ENCODE data around the gene LPP. TPM values are rescaled to one million over a fixed set of nuclear protein-coding genes. Genes with fewer than 3 reads are reported as not detected.

The LPP gene
- total RNA-seq, 1 donor from 2014 or later = 222 TPM

DNA sequence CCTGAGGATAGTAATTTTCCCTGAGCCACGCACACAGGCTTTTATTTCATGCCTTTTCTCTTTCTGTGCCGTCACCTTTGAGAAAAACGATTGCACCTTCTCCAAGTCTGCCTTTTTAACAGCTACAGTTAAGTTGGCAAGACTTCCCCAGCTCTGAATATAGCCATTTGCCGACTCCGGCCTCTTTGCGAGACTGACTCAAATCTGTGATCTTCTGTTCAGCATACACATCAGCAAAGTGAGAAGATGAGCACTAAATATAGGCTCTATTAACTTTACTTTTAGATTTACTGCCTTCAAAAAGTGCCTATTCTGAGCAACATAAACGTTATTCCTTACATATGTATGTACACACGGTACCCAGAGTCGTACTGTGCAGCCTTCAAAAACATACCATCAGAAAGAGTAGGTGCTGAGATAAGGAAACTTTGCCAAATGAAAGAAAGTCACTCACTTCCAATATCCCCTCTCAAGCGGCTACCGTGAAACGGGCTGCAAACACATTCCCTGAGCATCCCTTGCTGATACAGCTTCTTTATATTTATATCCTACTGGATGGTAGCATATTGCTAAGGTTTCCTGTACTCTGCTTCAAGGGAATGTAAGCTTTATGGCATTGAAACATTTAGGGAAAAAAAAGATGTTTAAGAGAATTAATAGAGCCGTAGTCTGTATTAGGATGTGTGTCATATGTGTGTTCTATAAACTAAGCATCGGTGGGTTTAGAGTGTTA, 734.5 kb downstream of the LPP start:
- Histone ChIP-seq H3K27ac (ENCODE audit: low read depth, low read length) (no peak overlapping the region), H3K9ac (ENCODE audit: low read length) (no peak overlapping the region), H3K79me2 (ENCODE audit: insufficient read depth, low read length) (no peaks in the 10 kb centered on the region), H3K36me3 (ENCODE audit: insufficient read depth, low read length) (peaks cover 11% of the 10 kb centered on the region), H3K4me3 (ENCODE audit: insufficient read depth, low read depth, low read length) (no peak overlapping the region), H4K20me1 (ENCODE audit: insufficient read depth, low read length) (no peaks in the 10 kb centered on the region), H3K27me3 (ENCODE audit: insufficient read depth, low read length) (no peaks in the 10 kb centered on the region), H2AFZ (ENCODE audit: low read depth, low read length) (no peak overlapping the region), H3K4me2 (ENCODE audit: low read length) (no peak overlapping the region), H3K9me3 (ENCODE audit: insufficient read depth, low read depth, low read length) (no peaks in the 10 kb centered on the region), H3K4me1 (ENCODE audit: insufficient read depth, low read length) (peaks cover 9% of the 10 kb centered on the region)
- DNase-seq (ENCODE audit: low read depth) = no peak
- H3K4me1 Mint-ChIP-seq (ENCODE audit: low read depth, unreplicated experiment) = peaks cover 24% of the 10 kb centered on the region
- TF ChIP-seq EZH2 (IDR thresholded peaks at IDR 0.05; ENCODE audit: insufficient read depth, low read length) = no peak
- TF ChIP-seq, protein P1, sequence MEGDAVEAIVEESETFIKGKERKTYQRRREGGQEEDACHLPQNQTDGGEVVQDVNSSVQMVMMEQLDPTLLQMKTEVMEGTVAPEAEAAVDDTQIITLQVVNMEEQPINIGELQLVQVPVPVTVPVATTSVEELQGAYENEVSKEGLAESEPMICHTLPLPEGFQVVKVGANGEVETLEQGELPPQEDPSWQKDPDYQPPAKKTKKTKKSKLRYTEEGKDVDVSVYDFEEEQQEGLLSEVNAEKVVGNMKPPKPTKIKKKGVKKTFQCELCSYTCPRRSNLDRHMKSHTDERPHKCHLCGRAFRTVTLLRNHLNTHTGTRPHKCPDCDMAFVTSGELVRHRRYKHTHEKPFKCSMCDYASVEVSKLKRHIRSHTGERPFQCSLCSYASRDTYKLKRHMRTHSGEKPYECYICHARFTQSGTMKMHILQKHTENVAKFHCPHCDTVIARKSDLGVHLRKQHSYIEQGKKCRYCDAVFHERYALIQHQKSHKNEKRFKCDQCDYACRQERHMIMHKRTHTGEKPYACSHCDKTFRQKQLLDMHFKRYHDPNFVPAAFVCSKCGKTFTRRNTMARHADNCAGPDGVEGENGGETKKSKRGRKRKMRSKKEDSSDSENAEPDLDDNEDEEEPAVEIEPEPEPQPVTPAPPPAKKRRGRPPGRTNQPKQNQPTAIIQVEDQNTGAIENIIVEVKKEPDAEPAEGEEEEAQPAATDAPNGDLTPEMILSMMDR (IDR thresholded peaks at IDR 0.05; ENCODE audit: insufficient read depth, low read depth, low read length) = no peak
- H3K27me3 Mint-ChIP-seq (ENCODE audit: low read depth, unreplicated experiment) = no peaks in the 10 kb centered on the region
- H3K27ac Mint-ChIP-seq (ENCODE audit: unreplicated experiment) = no peak overlapping the region
- no peak overlapping the region for H3K4me3 Mint-ChIP-seq (ENCODE audit: unreplicated experiment)
- FAIRE-seq = no peak
- no peaks in the 10 kb centered on the region for H3K9me3 Mint-ChIP-seq (ENCODE audit: unreplicated experiment)
- peaks cover 14% of the 10 kb centered on the region for H3K36me3 Mint-ChIP-seq (ENCODE audit: low read depth, unreplicated experiment)

DNA sequence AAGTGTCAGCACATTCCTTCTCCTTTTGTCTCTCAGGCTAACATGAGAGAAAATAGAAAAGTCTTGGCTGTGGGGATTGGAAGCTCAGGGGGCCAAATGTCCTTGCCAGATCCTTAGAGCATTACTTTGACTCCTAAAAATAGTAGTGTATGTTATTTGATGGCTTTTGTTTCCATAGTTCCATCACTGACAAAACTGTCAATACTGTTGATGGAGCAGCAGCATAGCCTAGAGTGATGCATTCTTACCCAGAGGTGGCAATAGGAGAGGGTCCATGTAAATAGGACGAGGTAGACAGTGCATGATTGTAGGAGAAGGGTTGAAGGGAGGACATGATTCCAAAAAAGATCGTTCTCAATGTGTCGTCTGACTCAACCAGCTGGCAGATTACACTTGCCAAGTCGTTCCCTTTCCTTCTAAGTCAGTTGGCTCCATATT, 735.1 kb downstream of the LPP start:
- Histone ChIP-seq H4K20me1 (ENCODE audit: insufficient read depth, low read length) (no peaks in the 10 kb centered on the region), H3K27ac (ENCODE audit: low read depth, low read length) (no peak overlapping the region), H3K36me3 (ENCODE audit: insufficient read depth, low read length) (peaks cover 11% of the 10 kb centered on the region), H3K4me2 (ENCODE audit: low read length) (no peak overlapping the region), H3K4me3 (ENCODE audit: insufficient read depth, low read depth, low read length) (no peak overlapping the region), H2AFZ (ENCODE audit: low read depth, low read length) (no peak overlapping the region), H3K79me2 (ENCODE audit: insufficient read depth, low read length) (no peaks in the 10 kb centered on the region), H3K9ac (ENCODE audit: low read length) (no peak overlapping the region), H3K27me3 (ENCODE audit: insufficient read depth, low read length) (no peaks in the 10 kb centered on the region), H3K9me3 (ENCODE audit: insufficient read depth, low read depth, low read length) (no peaks in the 10 kb centered on the region), H3K4me1 (ENCODE audit: insufficient read depth, low read length) (peaks cover 9% of the 10 kb centered on the region)
- Mint-ChIP-seq H3K36me3 (ENCODE audit: low read depth, unreplicated experiment) (peaks cover 14% of the 10 kb centered on the region), H3K27me3 (ENCODE audit: low read depth, unreplicated experiment) (no peaks in the 10 kb centered on the region), H3K27ac (ENCODE audit: unreplicated experiment) (no peak overlapping the region), H3K9me3 (ENCODE audit: unreplicated experiment) (no peaks in the 10 kb centered on the region), H3K4me1 (ENCODE audit: low read depth, unreplicated experiment) (peaks cover 24% of the 10 kb centered on the region), H3K4me3 (ENCODE audit: unreplicated experiment) (no peak overlapping the region)
- peak; percentile 73 for FAIRE-seq
- TF ChIP-seq, protein P1 (IDR thresholded peaks at IDR 0.05; ENCODE audit: insufficient read depth, low read depth, low read length) = no peak
- TF ChIP-seq EZH2 (IDR thresholded peaks at IDR 0.05; ENCODE audit: insufficient read depth, low read length) = no peak
- DNase-seq (ENCODE audit: low read depth) = no peak
